ENCODE data around the gene BCL11A. TPM values are rescaled to one million over a fixed set of nuclear protein-coding genes. Genes with fewer than 3 reads are reported as not detected.
"Not testable (repeated sequence)": the region's sequence is repeated elsewhere in the genome, so short reads cannot be mapped to it uniquely, and the experiment has no call there.

Gene BCL11A
- total RNA-seq, 1 experiment from 2014 or later, result 0.13 TPM

GRCh38 chr2:60432035-60432601 is 121.3 kb downstream of the BCL11A start:
- H3K9me3 ChIP-seq (replicated peaks), result no peaks in the 10 kb centered on the region
- no peaks in the 10 kb centered on the region for H3K36me3 ChIP-seq
- H3K4me1 ChIP-seq (replicated peaks), result no peaks in the 10 kb centered on the region
- no peak overlapping the region for H3K27ac ChIP-seq
- H3K4me3 ChIP-seq, result no peak overlapping the region
- no peaks in the 10 kb centered on the region for H3K27me3 ChIP-seq (replicated peaks)
- DNase-seq (ENCODE audit: low read depth in 1 of 2, low spot score in 2 of 2), result no peak

- H3K4me3 ChIP-seq, result no peak overlapping the region
Measured at GRCh38 chr2:60429681-60430080, 123.8 kb downstream of the BCL11A start.

GRCh38 chr2:60426880-60427279 is 126.6 kb downstream of the BCL11A start:
- H3K4me1 ChIP-seq (replicated peaks), result no peaks in the 10 kb centered on the region
- DNase-seq (ENCODE audit: low read depth in 1 of 2, low spot score in 2 of 2), result no peak
- H3K4me3 ChIP-seq, result no peak overlapping the region
- no peaks in the 10 kb centered on the region for H3K9me3 ChIP-seq (replicated peaks)
- no peaks in the 10 kb centered on the region for H3K27me3 ChIP-seq (replicated peaks)
- H3K36me3 ChIP-seq, result no peaks in the 10 kb centered on the region
- no peak overlapping the region for H3K27ac ChIP-seq

More at GRCh38 chr2:60429681-60430080, 123.8 kb downstream of the BCL11A start:
- no peaks in the 10 kb centered on the region for H3K9me3 ChIP-seq (replicated peaks)
- no peaks in the 10 kb centered on the region for H3K4me1 ChIP-seq (replicated peaks)
- H3K36me3 ChIP-seq, result no peaks in the 10 kb centered on the region
- H3K27ac ChIP-seq, result no peak overlapping the region
- no peak for DNase-seq (ENCODE audit: low read depth in 1 of 2, low spot score in 2 of 2)
- no peaks in the 10 kb centered on the region for H3K27me3 ChIP-seq (replicated peaks)

GRCh38 chr2:60426341-60426740 is 127.1 kb downstream of the BCL11A start:
- H3K27ac ChIP-seq, result no peak overlapping the region
- no peak for DNase-seq (ENCODE audit: low read depth in 1 of 2, low spot score in 2 of 2)
- no peaks in the 10 kb centered on the region for H3K36me3 ChIP-seq
- H3K27me3 ChIP-seq (replicated peaks), result no peaks in the 10 kb centered on the region
- H3K4me3 ChIP-seq, result no peak overlapping the region
- no peaks in the 10 kb centered on the region for H3K4me1 ChIP-seq (replicated peaks)
- no peaks in the 10 kb centered on the region for H3K9me3 ChIP-seq (replicated peaks)

- Histone ChIP-seq H3K27ac (no peak overlapping the region), H3K4me1 (replicated peaks) (no peaks in the 10 kb centered on the region), H3K36me3 (no peaks in the 10 kb centered on the region), H3K27me3 (replicated peaks) (no peaks in the 10 kb centered on the region), H3K9me3 (replicated peaks) (no peaks in the 10 kb centered on the region), H3K4me3 (no peak overlapping the region)
- DNase-seq (ENCODE audit: low read depth in 1 of 2, low spot score in 2 of 2), result no peak
Measured at GRCh38 chr2:60424233-60424632, 129.2 kb downstream of the BCL11A start.

- no peak overlapping the region for H3K4me3 ChIP-seq
- DNase-seq (ENCODE audit: low read depth in 1 of 2, low spot score in 2 of 2), result no peak
- H3K9me3 ChIP-seq (replicated peaks), result no peaks in the 10 kb centered on the region
- H3K27me3 ChIP-seq (replicated peaks), result no peaks in the 10 kb centered on the region
- H3K27ac ChIP-seq, result no peak overlapping the region
- H3K36me3 ChIP-seq, result no peaks in the 10 kb centered on the region
- no peaks in the 10 kb centered on the region for H3K4me1 ChIP-seq (replicated peaks)
Measured at GRCh38 chr2:60423505-60423904, 129.9 kb downstream of the BCL11A start.

- Histone ChIP-seq H3K36me3 (no peaks in the 10 kb centered on the region), H3K9me3 (replicated peaks) (no peaks in the 10 kb centered on the region), H3K4me3 (no peak overlapping the region), H3K27me3 (replicated peaks) (no peaks in the 10 kb centered on the region), H3K27ac (no peak overlapping the region), H3K4me1 (replicated peaks) (no peaks in the 10 kb centered on the region)
- no peak for DNase-seq (ENCODE audit: low read depth in 1 of 2, low spot score in 2 of 2)
Measured at GRCh38 chr2:60422826-60423483, 130.5 kb downstream of the BCL11A start.

GRCh38 chr2:60417210-60417609 is 136.2 kb downstream of the BCL11A start:
- H3K4me3 ChIP-seq; DNase-seq (ENCODE audit: low read depth in 1 of 2, low spot score in 2 of 2); H3K27me3 ChIP-seq (replicated peaks): not testable (repeated sequence)

GRCh38 chr2:60416221-60417008 is 137.0 kb downstream of the BCL11A start:
- no peak overlapping the region for H3K27ac ChIP-seq
- no peaks in the 10 kb centered on the region for H3K9me3 ChIP-seq (replicated peaks)
- no peaks in the 10 kb centered on the region for H3K27me3 ChIP-seq (replicated peaks)
- DNase-seq (ENCODE audit: low read depth in 1 of 2, low spot score in 2 of 2), result no peak
- H3K4me3 ChIP-seq, result no peak overlapping the region
- H3K4me1 ChIP-seq (replicated peaks), result peaks cover 12% of the 10 kb centered on the region
- H3K36me3 ChIP-seq, result no peaks in the 10 kb centered on the region

More at GRCh38 chr2:60417210-60417609, 136.2 kb downstream of the BCL11A start:
- H3K4me1 ChIP-seq (replicated peaks), result peaks cover 12% of the 10 kb centered on the region
- H3K27ac ChIP-seq; H3K36me3 ChIP-seq; H3K9me3 ChIP-seq (replicated peaks): not testable (repeated sequence)

GRCh38 chr2:60415814-60416213 is 137.6 kb downstream of the BCL11A start:
- Histone ChIP-seq H3K4me3 (no peak overlapping the region), H3K9me3 (replicated peaks) (no peaks in the 10 kb centered on the region), H3K27me3 (replicated peaks) (no peaks in the 10 kb centered on the region), H3K4me1 (replicated peaks) (peaks cover 12% of the 10 kb centered on the region), H3K36me3 (no peaks in the 10 kb centered on the region), H3K27ac (no peak overlapping the region)
- DNase-seq (ENCODE audit: low read depth in 1 of 2, low spot score in 2 of 2), result no peak

- peak in 1 of 2 experiments; percentile 31 for DNase-seq (ENCODE audit: low read depth in 1 of 2, low spot score in 2 of 2)
- Histone ChIP-seq H3K4me1 (replicated peaks) (peaks cover 12% of the 10 kb centered on the region), H3K27ac (0 out of 2 replicates have a peak overlapping the region, but pooled peaks have one; percentile 5), H3K36me3 (no peaks in the 10 kb centered on the region), H3K27me3 (replicated peaks) (no peaks in the 10 kb centered on the region), H3K9me3 (replicated peaks) (no peaks in the 10 kb centered on the region), H3K4me3 (no peak overlapping the region)
Measured at GRCh38 chr2:60414495-60415138, 138.8 kb downstream of the BCL11A start.

GRCh38 chr2:60413814-60414168 is 139.7 kb downstream of the BCL11A start:
- Histone ChIP-seq H3K4me1 (replicated peaks) (peaks cover 12% of the 10 kb centered on the region), H3K4me3 (no peak overlapping the region), H3K27me3 (replicated peaks) (no peaks in the 10 kb centered on the region), H3K27ac (no peak overlapping the region), H3K36me3 (no peaks in the 10 kb centered on the region), H3K9me3 (replicated peaks) (no peaks in the 10 kb centered on the region)
- DNase-seq (ENCODE audit: low read depth in 1 of 2, low spot score in 2 of 2), result no peak

GRCh38 chr2:60413069-60413813 is 140.2 kb downstream of the BCL11A start:
- H3K9me3 ChIP-seq (replicated peaks), result no peaks in the 10 kb centered on the region
- no peaks in the 10 kb centered on the region for H3K27me3 ChIP-seq (replicated peaks)
- H3K36me3 ChIP-seq, result no peaks in the 10 kb centered on the region
- no peak overlapping the region for H3K4me3 ChIP-seq
- peaks cover 12% of the 10 kb centered on the region for H3K4me1 ChIP-seq (replicated peaks)
- no peak for DNase-seq (ENCODE audit: low read depth in 1 of 2, low spot score in 2 of 2)
- H3K27ac ChIP-seq, result no peak overlapping the region
